ENCODE data around the gene ZBED3. TPM values are rescaled to one million over a fixed set of nuclear protein-coding genes. Genes with fewer than 3 reads are reported as not detected.

ZBED3 gene
- total RNA-seq, 4 donors from 2014 or later: 1.9 to 4.5 (median 3.5) TPM

GRCh38 chr5:77103457-77103856 lies 16.4 kb upstream of the ZBED3 start:
- H3K27ac ChIP-seq: no peak overlapping the region
- no peak overlapping the region for H3K4me3 ChIP-seq
- TF ChIP-seq CTCF (IDR thresholded peaks at IDR 0.05): no peak
- no peak for TF ChIP-seq POLR2A (IDR thresholded peaks at IDR 0.05)
- no peaks in the 10 kb centered on the region for H3K4me1 ChIP-seq
- no peak for DNase-seq
- H3K36me3 ChIP-seq: no peaks in the 10 kb centered on the region
- no peaks in the 10 kb centered on the region for H3K27me3 ChIP-seq
- H3K9me3 ChIP-seq: no peaks in the 10 kb centered on the region

DNA sequence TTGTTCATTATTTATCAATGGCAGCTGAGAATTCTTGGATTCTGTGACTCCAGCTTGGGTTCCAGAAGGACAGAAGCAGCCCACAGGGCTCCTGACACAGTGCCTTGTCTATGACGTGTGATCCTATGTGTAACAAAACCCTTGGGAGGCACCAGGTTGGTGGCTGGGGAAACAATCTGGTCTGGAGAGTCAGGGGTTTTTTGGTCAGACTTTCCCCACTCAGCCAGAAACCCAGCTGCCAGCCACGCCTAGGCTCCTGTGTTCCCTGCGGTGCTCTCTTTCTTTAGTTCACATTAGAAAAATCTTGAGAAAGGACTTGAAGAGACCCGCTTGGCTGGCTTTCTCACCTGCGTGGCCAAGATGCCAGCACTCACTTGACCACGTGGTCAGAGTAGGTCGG lies 15.5 kb upstream of the ZBED3 start:
- TF ChIP-seq POLR2A (IDR thresholded peaks at IDR 0.05): no peak
- no peak for TF ChIP-seq CTCF (IDR thresholded peaks at IDR 0.05)
- DNase-seq: no peak
- no peaks in the 10 kb centered on the region for H3K4me1 ChIP-seq
- H3K27ac ChIP-seq: no peak overlapping the region
- no peaks in the 10 kb centered on the region for H3K27me3 ChIP-seq
- no peaks in the 10 kb centered on the region for H3K9me3 ChIP-seq
- no peak overlapping the region for H3K4me3 ChIP-seq
- no peaks in the 10 kb centered on the region for H3K36me3 ChIP-seq

DNA sequence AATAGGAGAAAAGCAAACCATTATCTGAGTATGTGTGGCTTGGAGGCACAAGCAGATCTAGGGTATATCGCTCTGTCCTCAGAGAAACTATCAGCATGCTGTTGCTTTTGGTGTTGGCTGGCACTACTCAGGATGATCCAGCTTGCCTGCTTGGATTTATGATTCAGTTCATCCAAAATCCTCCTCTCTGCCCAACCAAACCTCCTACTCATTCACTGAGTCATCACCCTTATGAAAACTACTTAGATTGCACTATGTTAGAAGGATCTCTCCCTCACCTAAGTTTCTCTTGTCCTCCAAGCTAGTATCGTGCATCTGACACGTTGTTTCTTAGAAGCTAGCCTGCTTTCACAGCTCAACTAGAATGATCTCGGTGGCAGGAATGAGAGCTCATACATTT lies 14.2 kb upstream of the ZBED3 start:
- no peak overlapping the region for H3K4me3 ChIP-seq
- no peaks in the 10 kb centered on the region for H3K27me3 ChIP-seq
- H3K27ac ChIP-seq: no peak overlapping the region
- no peaks in the 10 kb centered on the region for H3K9me3 ChIP-seq
- DNase-seq: no peak
- no peak for TF ChIP-seq CTCF (IDR thresholded peaks at IDR 0.05)
- no peak for TF ChIP-seq POLR2A (IDR thresholded peaks at IDR 0.05)
- H3K4me1 ChIP-seq: no peaks in the 10 kb centered on the region
- H3K36me3 ChIP-seq: no peaks in the 10 kb centered on the region

DNA sequence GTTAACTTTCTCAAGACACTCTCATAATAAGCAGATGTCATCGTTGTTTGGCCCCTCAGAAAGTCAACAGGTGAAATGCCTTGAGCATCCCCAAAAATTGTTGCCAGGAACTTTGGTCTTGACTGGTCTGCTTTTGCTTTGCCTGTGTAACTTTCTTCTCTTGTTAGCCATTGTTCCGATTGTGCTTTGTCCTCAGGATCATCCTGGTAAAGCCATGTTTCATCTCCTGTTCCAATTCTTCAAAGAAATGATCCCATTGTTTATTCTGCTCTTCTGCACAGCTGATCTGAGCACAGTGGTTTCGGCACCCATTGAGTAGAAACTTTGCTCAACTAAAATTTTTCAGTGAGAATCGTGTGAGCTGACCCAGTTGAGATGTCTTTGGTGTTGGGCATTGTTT lies 8.1 kb upstream of the ZBED3 start:
- TF ChIP-seq CTCF (IDR thresholded peaks at IDR 0.05): no peak
- Histone ChIP-seq H3K9me3 (no peaks in the 10 kb centered on the region), H3K36me3 (no peaks in the 10 kb centered on the region), H3K27ac (no peak overlapping the region), H3K4me3 (no peak overlapping the region), H3K4me1 (no peaks in the 10 kb centered on the region), H3K27me3 (no peaks in the 10 kb centered on the region)
- no peak for DNase-seq

DNA sequence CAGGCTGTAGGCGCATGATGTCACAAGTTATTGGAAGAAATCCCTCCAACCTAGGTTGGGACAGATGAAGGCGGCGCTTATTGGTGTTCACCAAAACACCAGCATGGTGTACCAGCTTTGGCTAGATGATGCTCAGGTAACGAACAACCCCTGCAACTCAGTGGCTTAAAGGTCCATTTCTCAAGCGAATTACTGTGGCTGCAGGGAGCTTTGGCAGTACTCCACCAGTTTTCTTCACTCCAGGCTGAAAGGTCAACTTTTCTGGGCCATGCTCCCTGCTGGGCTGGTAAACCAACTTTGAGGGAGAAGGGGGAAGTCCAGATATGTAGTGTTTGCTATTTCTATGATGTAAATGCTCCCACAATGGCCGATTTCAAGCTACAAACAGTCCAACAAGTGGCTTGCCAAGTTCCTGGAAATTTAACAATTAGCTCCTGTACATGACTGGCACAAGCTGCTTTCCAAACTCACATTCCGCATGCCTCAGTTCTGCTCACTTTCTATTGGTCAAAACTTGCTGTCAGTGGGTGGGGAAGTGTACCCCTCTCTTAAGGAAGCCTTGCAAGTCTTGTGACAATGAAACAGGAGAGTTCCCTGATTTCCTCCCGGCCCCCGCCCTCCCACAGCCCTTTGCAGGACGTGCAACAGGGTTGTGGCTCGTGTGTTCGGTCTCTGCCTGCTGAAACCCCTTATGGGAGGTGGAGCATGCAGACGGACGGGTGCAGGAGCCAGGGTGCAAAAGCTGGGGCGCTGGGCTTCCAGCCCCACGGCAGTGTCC lies 588 bp upstream of the ZBED3 start:
- DNase-seq: no peak
- Histone ChIP-seq H3K36me3 (no peaks in the 10 kb centered on the region), H3K4me3 (peak overlapping the region; percentile 56 to 88 (median 68)), H3K9me3 (no peaks in the 10 kb centered on the region), H3K27me3 (no peaks in the 10 kb centered on the region), H3K27ac (peak overlapping the region; percentile 68 to 93 (median 84)), H3K4me1 (peaks cover 0 to 19% (median 0%) of the 10 kb centered on the region in 4 donors)
- TF ChIP-seq POLR2A (IDR thresholded peaks at IDR 0.05): no peak
- TF ChIP-seq CTCF (IDR thresholded peaks at IDR 0.05): no peak

Data from Peyer's patch (tissue), 4 donors.